Caco-2 (cell line): Measurements from ENCODE around the gene NAGLU. TPM values are rescaled to one million over a fixed set of nuclear protein-coding genes. Genes with fewer than 3 reads are reported as not detected.
"Not testable (repeated sequence)": the region's sequence is repeated elsewhere in the genome, so short reads cannot be mapped to it uniquely, and the experiment has no call there.

Source experiments
- BruUV-seq: library from RNA; stranded (reverse); fragments of 400-500 nt; replicated peaks from 2 replicates; lab custom pipeline; 2021; lab: Mats Ljungman, UMichigan
- CTCF ChIA-PET: fragments of 300-600 bp; sonication (Branson Sonifier 250); formaldehyde crosslinking; loops from one replicate; lab custom pipeline; 2022; ENCODE audit warnings: antibody characterized with exemption; lab: Charles Lee
- POLR2A ChIA-PET: fragments of 300-600 bp; sonication (Branson Sonifier 250); formaldehyde crosslinking; loops from one replicate; lab custom pipeline; 2022; ENCODE audit warnings: antibody characterized with exemption; lab: Charles Lee
- DNase-seq, 2 experiments: peaks; one replicate each; pipeline versions ENCODE4 v3.0.0 to v3.0.0-alpha.2; 2020 to 2022
- H3K27me3 ChIP-seq: replicated peaks from 2 replicates; pipeline ENCODE4 v1.6.0; 2011; ENCODE audit warnings: low read length; ENCODE audit not compliant: control insufficient read depth, insufficient read depth
- H3K36me3 ChIP-seq: 2 replicates; pipeline ENCODE4 v1.5.1; 2011; ENCODE audit warnings: low read length; ENCODE audit not compliant: control insufficient read depth, insufficient read depth
- H3K4me1 ChIP-seq: fragments of 250-450 bp; sonication (Bioruptor Pico); 2 replicates; pipeline ENCODE4 v1.5.1; 2020; ENCODE audit warnings: mild to moderate bottlenecking
- H3K4me3 ChIP-seq: 2 replicates; pipeline ENCODE4 v1.5.1; 2011; ENCODE audit warnings: low read depth, mild to moderate bottlenecking, control low read depth, low read length
- H3K9me3 ChIP-seq: fragments of 250-450 bp; sonication (Bioruptor Pico); 2 replicates; pipeline ENCODE4 v1.5.1; 2020; ENCODE audit warnings: mild to moderate bottlenecking, moderate library complexity
- H3K27ac Mint-ChIP-seq: one replicate; pipeline ENCODE4 v1.8.0; 2022; ENCODE audit warnings: mixed read lengths; ENCODE audit not compliant: unreplicated experiment
- H3K27me3 Mint-ChIP-seq: one replicate; pipeline ENCODE4 v1.8.0; 2022; ENCODE audit warnings: mixed read lengths; ENCODE audit not compliant: insufficient read depth, unreplicated experiment
- H3K36me3 Mint-ChIP-seq: one replicate; pipeline ENCODE4 v1.8.0; 2022; ENCODE audit warnings: mild to moderate bottlenecking, mixed read lengths; ENCODE audit not compliant: insufficient read depth, unreplicated experiment
- H3K4me1 Mint-ChIP-seq: one replicate; pipeline ENCODE4 v1.8.0; 2022; ENCODE audit warnings: low read depth, mixed read lengths; ENCODE audit not compliant: unreplicated experiment
- H3K4me3 Mint-ChIP-seq: one replicate; pipeline ENCODE4 v1.8.0; 2022; ENCODE audit warnings: mild to moderate bottlenecking, moderate library complexity, mixed read lengths; ENCODE audit not compliant: unreplicated experiment
- H3K9me3 Mint-ChIP-seq: one replicate; pipeline ENCODE4 v1.8.0; 2022; ENCODE audit warnings: mixed read lengths; ENCODE audit not compliant: unreplicated experiment
- CTCF ChIP-seq, 2 experiments: fragments of 200-600 bp in 1 of 2; IDR thresholded peaks; 1 replicate in 1 of 2; 2 replicates in 1 of 2; pipeline versions ENCODE4 v1.5.1 to v1.8.0; 2011 to 2022; ENCODE audit warnings: antibody characterized with exemption in 1 of 2, control low read depth in 1 of 2, inconsistent platforms in 1 of 2, low read depth in 1 of 2, low read length in 1 of 2, mild to moderate bottlenecking in 1 of 2, moderate library complexity in 1 of 2; ENCODE audit not compliant: insufficient read depth in 1 of 2, severe bottlenecking in 1 of 2, unreplicated experiment in 1 of 2
- intact Hi-C: fragments of 100-400 bp; cut with micrococcal nuclease; formaldehyde crosslinking; loops from one replicate; pipeline ENCODE4 v1.10.0; 2022; ENCODE audit not compliant: unreplicated experiment
- total RNA-seq: library from RNA; stranded (reverse); gene quantifications from 2 replicates; pipeline ENCODE4 v1.2.3, GENCODE V29; 2022

The NAGLU gene
- total RNA-seq, 1 experiment from 2014 or later, result 28.7 TPM

DNA sequence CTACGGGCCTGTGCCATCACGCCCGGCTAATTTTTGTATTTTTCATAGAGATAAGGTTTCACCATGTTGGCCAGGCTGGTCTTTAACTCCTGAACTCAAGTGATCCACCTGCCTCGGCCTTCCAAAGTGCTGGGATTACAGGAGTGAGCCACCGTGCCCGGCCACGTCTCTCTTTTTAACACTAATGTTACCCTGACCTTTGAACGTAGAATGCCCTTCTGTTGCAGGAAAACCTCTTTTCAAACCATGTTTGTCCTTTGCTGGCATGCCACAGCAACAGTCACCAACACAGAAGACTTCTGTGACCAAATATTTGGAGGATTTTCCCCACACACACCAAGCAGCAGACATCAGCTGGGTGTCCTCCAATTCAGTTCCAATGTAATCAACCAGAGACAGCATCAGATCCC, 8.8 kb downstream of the NAGLU start:
- peaks cover 20% of the 10 kb centered on the region for H3K4me1 ChIP-seq
- BruUV-seq, result no TSS peak
- peaks cover 14% of the 10 kb centered on the region for H3K4me1 Mint-ChIP-seq
- ChIA-PET CTCF (no interaction called here), POLR2A (interaction anchor here (1.3 kb wide), 2 partner anchors 8 to 9 kb away, joined by 3 to 4 read pairs; partner anchors contain the start of gene NAGLU)
- no peak overlapping the region for H3K4me3 ChIP-seq
- peaks cover 1% of the 10 kb centered on the region; the same call in 1 of the 2 replicates for H3K36me3 ChIP-seq
- H3K36me3 Mint-ChIP-seq, result peaks cover 68% of the 10 kb centered on the region
- no peak for DNase-seq
- H3K4me3 Mint-ChIP-seq, result no peak overlapping the region
- no peaks in the 10 kb centered on the region for H3K9me3 Mint-ChIP-seq
- H3K27me3 ChIP-seq, result no peaks in the 10 kb centered on the region
- no peaks in the 10 kb centered on the region for H3K27me3 Mint-ChIP-seq
- H3K9me3 ChIP-seq, result no peaks in the 10 kb centered on the region
- H3K27ac Mint-ChIP-seq, result peak overlapping the region; percentile 45
- no peak for TF ChIP-seq CTCF (IDR thresholded peaks at IDR 0.05; ENCODE audit: insufficient read depth in 1 of 2, low read depth in 1 of 2, low read length in 1 of 2, severe bottlenecking in 1 of 2, unreplicated experiment in 1 of 2)
- intact Hi-C loops, result no loop called here

- CTCF ChIA-PET, DNase-seq: not testable (repeated sequence)
- POLR2A ChIA-PET, result interaction anchor here (1.3 kb wide), 2 partner anchors 8 to 10 kb away, joined by 3 to 4 read pairs; partner anchors contain the start of gene NAGLU
These were observed 9.9 kb downstream of the NAGLU start for GRCh38 chr17:42545755-42546505.

DNA sequence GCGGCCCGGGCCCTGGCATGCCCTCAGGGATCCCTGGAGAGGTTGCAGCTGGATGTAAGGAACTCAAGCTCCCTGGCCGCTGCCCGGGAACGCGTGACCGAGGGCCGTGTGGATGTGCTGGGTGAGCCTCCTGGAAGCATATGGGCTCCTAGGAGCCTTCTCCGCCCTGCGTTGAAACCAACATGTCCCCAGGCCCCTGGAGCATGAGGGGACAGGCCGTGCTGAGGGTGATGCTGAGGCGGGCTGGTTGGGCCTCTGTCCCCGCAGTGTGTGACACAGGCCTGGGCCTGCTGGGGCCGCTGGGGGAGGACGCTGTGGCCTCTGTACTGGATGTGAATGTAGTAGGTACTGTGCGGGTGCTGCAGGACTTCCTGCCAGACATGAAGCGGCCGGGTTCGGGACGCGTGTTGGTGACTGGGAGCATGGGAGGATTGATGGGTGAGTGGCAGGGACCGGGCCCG, 11.0 kb downstream of the NAGLU start:
- no peak for TF ChIP-seq CTCF (IDR thresholded peaks at IDR 0.05; ENCODE audit: insufficient read depth in 1 of 2, low read depth in 1 of 2, low read length in 1 of 2, severe bottlenecking in 1 of 2, unreplicated experiment in 1 of 2)
- Histone ChIP-seq H3K9me3 (no peaks in the 10 kb centered on the region), H3K36me3 (peaks cover 1% of the 10 kb centered on the region; the same call in 1 of the 2 replicates), H3K4me3 (no peak overlapping the region), H3K4me1 (peaks cover 5% of the 10 kb centered on the region), H3K27me3 (no peaks in the 10 kb centered on the region)
- intact Hi-C loops, result no loop called here
- Mint-ChIP-seq H3K9me3 (no peaks in the 10 kb centered on the region), H3K27me3 (no peaks in the 10 kb centered on the region), H3K27ac (peak overlapping the region; percentile 25), H3K36me3 (peaks cover 54% of the 10 kb centered on the region), H3K4me3 (no peak overlapping the region), H3K4me1 (peaks cover 4% of the 10 kb centered on the region)
- no TSS peak for BruUV-seq
- ChIA-PET POLR2A (interaction anchor here (0.5 kb wide), 1 partner anchor 38 kb away, joined by 7 read pairs; no protein-coding TSS in a partner anchor), CTCF (no interaction called here)
- no peak for DNase-seq

More at GRCh38 chr17:42545755-42546505, 9.9 kb downstream of the NAGLU start:
- H3K27ac Mint-ChIP-seq, result peak overlapping the region; percentile 45
- H3K9me3 ChIP-seq, intact Hi-C loops, H3K36me3 ChIP-seq, H3K27me3 ChIP-seq, H3K4me3 Mint-ChIP-seq, H3K27me3 Mint-ChIP-seq, H3K4me1 Mint-ChIP-seq, H3K9me3 Mint-ChIP-seq, H3K4me3 ChIP-seq, BruUV-seq: not testable (repeated sequence)
- peaks cover 62% of the 10 kb centered on the region for H3K36me3 Mint-ChIP-seq
- H3K4me1 ChIP-seq, result peaks cover 16% of the 10 kb centered on the region
